GM19025 (cell line): ENCODE data around the gene ACOX1.

Source experiments
- ATAC-seq: cut with Tn5 transposase; IDR thresholded peaks from one replicate; pipeline ENCODE4 v1.9.1; 2021; ENCODE audit warnings: mild to moderate bottlenecking, low read depth, moderate library complexity; ENCODE audit not compliant: unreplicated experiment

ACOX1 gene

GRCh38 chr17:76008630-76009425 is 29.9 kb upstream of the ACOX1 start:
- ATAC-seq = no peak

GRCh38 chr17:76008208-76008607 is 29.2 kb upstream of the ACOX1 start:
- ATAC-seq = no peak

GRCh38 chr17:76007850-76008165 is 28.8 kb upstream of the ACOX1 start:
- ATAC-seq = no peak

GRCh38 chr17:76007131-76007849 is 28.3 kb upstream of the ACOX1 start:
- ATAC-seq = no peak

- ATAC-seq = no peak
Measured at GRCh38 chr17:76005263-76006149, 26.5 kb upstream of the ACOX1 start.

GRCh38 chr17:76004750-76005262 is 25.8 kb upstream of the ACOX1 start:
- ATAC-seq = no peak

- no peak for ATAC-seq
Measured at GRCh38 chr17:76003915-76004314, 24.9 kb upstream of the ACOX1 start.

- ATAC-seq = no peak
Measured at GRCh38 chr17:76002100-76002499, 23.1 kb upstream of the ACOX1 start.

GRCh38 chr17:76000755-76001521 is 22.0 kb upstream of the ACOX1 start, which contains the start of gene CDK3:
CDK3 (plus strand) TSS chr17:76000855; CDS start chr17:76001426, 571 bp downstream.
- ATAC-seq = no peak

GRCh38 chr17:76000016-76000754 is 21.2 kb upstream of the ACOX1 start:
- ATAC-seq = no peak

GRCh38 chr17:75998327-75998795 is 19.4 kb upstream of the ACOX1 start:
- ATAC-seq = no peak

GRCh38 chr17:75996665-75997590 is 18.0 kb upstream of the ACOX1 start:
- no peak for ATAC-seq

- no peak for ATAC-seq
Measured at GRCh38 chr17:75995385-75995925, 16.5 kb upstream of the ACOX1 start.

GRCh38 chr17:75994802-75995370 is 15.9 kb upstream of the ACOX1 start:
- no peak for ATAC-seq

GRCh38 chr17:75991396-75991795 is 12.4 kb upstream of the ACOX1 start:
- ATAC-seq = no peak

- no peak for ATAC-seq
Measured at GRCh38 chr17:75987041-75987440, 8.1 kb upstream of the ACOX1 start.

- ATAC-seq = no peak
Measured at GRCh38 chr17:75985986-75986385, 7.0 kb upstream of the ACOX1 start.
